ENCODE measurements around the gene ADRB2.

DNA sequence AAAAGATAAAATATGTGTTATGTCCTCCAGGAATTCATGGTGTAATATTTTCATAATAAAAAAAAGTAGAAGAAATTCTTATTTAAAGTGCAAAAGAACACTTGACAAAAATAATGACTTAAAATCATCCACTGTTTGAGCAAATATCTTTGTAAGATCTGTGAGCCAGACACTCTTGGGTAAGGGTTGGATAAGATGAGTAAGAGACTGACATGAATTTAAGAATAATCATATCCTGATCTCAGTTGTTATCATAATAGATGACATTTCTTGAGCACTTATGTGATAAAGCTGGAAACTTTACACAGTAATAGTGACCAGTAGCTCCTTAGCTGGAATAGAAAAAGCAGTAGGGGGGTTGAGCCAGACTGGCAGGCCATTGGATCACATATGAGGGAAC is 40.0 kb upstream of the ADRB2 start:
- TF ChIP-seq, protein P1, sequence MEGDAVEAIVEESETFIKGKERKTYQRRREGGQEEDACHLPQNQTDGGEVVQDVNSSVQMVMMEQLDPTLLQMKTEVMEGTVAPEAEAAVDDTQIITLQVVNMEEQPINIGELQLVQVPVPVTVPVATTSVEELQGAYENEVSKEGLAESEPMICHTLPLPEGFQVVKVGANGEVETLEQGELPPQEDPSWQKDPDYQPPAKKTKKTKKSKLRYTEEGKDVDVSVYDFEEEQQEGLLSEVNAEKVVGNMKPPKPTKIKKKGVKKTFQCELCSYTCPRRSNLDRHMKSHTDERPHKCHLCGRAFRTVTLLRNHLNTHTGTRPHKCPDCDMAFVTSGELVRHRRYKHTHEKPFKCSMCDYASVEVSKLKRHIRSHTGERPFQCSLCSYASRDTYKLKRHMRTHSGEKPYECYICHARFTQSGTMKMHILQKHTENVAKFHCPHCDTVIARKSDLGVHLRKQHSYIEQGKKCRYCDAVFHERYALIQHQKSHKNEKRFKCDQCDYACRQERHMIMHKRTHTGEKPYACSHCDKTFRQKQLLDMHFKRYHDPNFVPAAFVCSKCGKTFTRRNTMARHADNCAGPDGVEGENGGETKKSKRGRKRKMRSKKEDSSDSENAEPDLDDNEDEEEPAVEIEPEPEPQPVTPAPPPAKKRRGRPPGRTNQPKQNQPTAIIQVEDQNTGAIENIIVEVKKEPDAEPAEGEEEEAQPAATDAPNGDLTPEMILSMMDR (IDR thresholded peaks at IDR 0.05; ENCODE audit: low read depth, low read length, poor library complexity, severe bottlenecking): no peak
- no peak for TF ChIP-seq EZH2phosphoT487 (IDR thresholded peaks at IDR 0.05; ENCODE audit: borderline replicate concordance, low read length)
